NCI-H1092 (cell line): Measurements from ENCODE around the gene AADACL2.
"Not testable (repeated sequence)": the region's sequence is repeated elsewhere in the genome, so short reads cannot be mapped to it uniquely, and the experiment has no call there.

Source experiments
- DNase-seq: peaks from one replicate; lab custom pipeline; 2025; lab: John Stamatoyannopoulos, UW

The AADACL2 gene

GRCh38 chr3:151766454-151766853 is 32.7 kb downstream of the AADACL2 start:
- no peak for DNase-seq

- DNase-seq, result no peak
Measured at GRCh38 chr3:151768393-151768930, 34.7 kb downstream of the AADACL2 start.

GRCh38 chr3:151769175-151769574 is 35.4 kb downstream of the AADACL2 start:
- no peak for DNase-seq

- DNase-seq, result no peak
Measured at GRCh38 chr3:151770956-151771355, 37.2 kb downstream of the AADACL2 start.

GRCh38 chr3:151772825-151773480 is 39.2 kb downstream of the AADACL2 start:
- DNase-seq, result no peak

- DNase-seq, result no peak
Measured at GRCh38 chr3:151774235-151774634, 40.5 kb downstream of the AADACL2 start.

GRCh38 chr3:151774910-151775309 is 41.2 kb downstream of the AADACL2 start:
- no peak for DNase-seq

GRCh38 chr3:151775314-151776258 is 41.9 kb downstream of the AADACL2 start:
- DNase-seq, result no peak

- no peak for DNase-seq
Measured at GRCh38 chr3:151776259-151776740, 42.6 kb downstream of the AADACL2 start.

GRCh38 chr3:151777880-151778279 is 44.2 kb downstream of the AADACL2 start:
- DNase-seq, result no peak

- no peak for DNase-seq
Measured at GRCh38 chr3:151787626-151788025, 53.9 kb downstream of the AADACL2 start.

GRCh38 chr3:151788401-151788800 is 54.7 kb downstream of the AADACL2 start:
- no peak for DNase-seq

- no peak for DNase-seq
Measured at GRCh38 chr3:151789853-151790463, 56.2 kb downstream of the AADACL2 start.

GRCh38 chr3:151790763-151791162 is 57.0 kb downstream of the AADACL2 start:
- not testable (repeated sequence) for DNase-seq

GRCh38 chr3:151792411-151792810 is 58.7 kb downstream of the AADACL2 start:
- no peak for DNase-seq

- DNase-seq, result no peak
Measured at GRCh38 chr3:151793636-151794035, 59.9 kb downstream of the AADACL2 start.

GRCh38 chr3:151794080-151794479 is 60.4 kb downstream of the AADACL2 start:
- no peak for DNase-seq

- DNase-seq, result no peak
Measured at GRCh38 chr3:151795276-151795675, 61.5 kb downstream of the AADACL2 start.

- DNase-seq, result no peak
Measured at GRCh38 chr3:151796105-151796680, 62.5 kb downstream of the AADACL2 start.

- no peak for DNase-seq
Measured at GRCh38 chr3:151798466-151798865, 64.7 kb downstream of the AADACL2 start.

- DNase-seq, result no peak
Measured at GRCh38 chr3:151800431-151800830, 66.7 kb downstream of the AADACL2 start.

GRCh38 chr3:151804267-151804666 is 70.5 kb downstream of the AADACL2 start:
- no peak for DNase-seq
